Mucosa of descending colon (tissue), 3 donors: ENCODE data around the gene EFCC1. TPM values are rescaled to one million over a fixed set of nuclear protein-coding genes. Genes with fewer than 3 reads are reported as not detected.

ENCODE experiments used
- ATAC-seq: fragments of 200-7000 bp; cut with Tn5 transposase; one replicate; pipeline ENCODE4 v1.9.1; 2020; ENCODE audit warnings: mild to moderate bottlenecking, moderate library complexity
- DNase-seq, 3 donors: peaks; one replicate each; pipeline ENCODE4 v3.0.0-alpha.2; 2020
- H3K36me3 ChIP-seq: fragments of 200-600 bp; one replicate; pipeline ENCODE4 v1.8.0; 2021; ENCODE audit warnings: low read depth, mild to moderate bottlenecking
- H3K4me1 ChIP-seq: fragments of 200-600 bp; one replicate; pipeline ENCODE4 v1.8.0; 2021; ENCODE audit warnings: low read depth, mild to moderate bottlenecking
- H3K4me3 ChIP-seq: fragments of 200-600 bp; one replicate; pipeline ENCODE4 v1.8.0; 2021; ENCODE audit warnings: mild to moderate bottlenecking
- H3K9me3 ChIP-seq: fragments of 200-600 bp; one replicate; pipeline ENCODE4 v1.8.0; 2021; ENCODE audit warnings: mild to moderate bottlenecking
- intact Hi-C, 2 donors: fragments of 100-400 bp; cut with DNase I in 1 of 2; cut with micrococcal nuclease in 1 of 2; formaldehyde crosslinking; loops; one replicate each; pipeline versions ENCODE4 v1.11.0 to v1.11.1; 2022; cut with DNase I, micrococcal nuclease
- total RNA-seq, 3 donors: library from RNA; stranded (reverse); fragmentation: NEBNext Ultra II Directional in 2 of 3; extraction: Animal tissue kit (Norgen Biotek cat#: 25700) in 2 of 3; gene quantifications; one replicate each; pipeline versions ENCODE4 v1.2.1 to v1.2.4, GENCODE V29; 2021 to 2023
- TF ChIP-seq, protein P1 (sequence below): fragments of 200-600 bp; IDR thresholded peaks from one replicate; pipeline ENCODE4 v1.8.0; 2022; ENCODE audit warnings: antibody characterized with exemption, mild to moderate bottlenecking
- donor health status: DM: no; HTN: no; CAD: no; lungs with moderate emphysema.
- donor health status: DM: no; HTN: no; CAD: no.
- donor health status: DM: no; HTN: yes; CAD: no.

EFCC1 gene
- total RNA-seq, 3 donors from 2014 or later, result 1.8 to 12.0 (median 3.6) TPM

DNA sequence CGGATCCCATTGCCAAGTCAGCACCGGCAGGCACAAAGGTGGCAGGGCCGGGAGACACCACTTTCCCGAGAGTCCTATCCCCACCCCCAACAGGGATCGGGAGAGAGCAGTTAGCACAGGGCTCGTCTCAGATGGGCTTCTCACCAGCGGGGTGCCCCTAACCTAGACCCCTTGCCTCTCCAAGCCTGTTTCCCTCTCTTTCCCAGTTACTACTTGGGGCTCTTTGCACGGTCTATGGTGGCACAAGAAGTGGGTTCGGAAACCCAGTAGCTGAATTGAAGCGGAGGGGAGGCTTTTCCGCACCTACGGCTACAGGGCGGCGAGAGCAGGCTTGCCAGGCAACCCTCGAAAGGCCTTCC, 383 bp upstream of the EFCC1 start:
- ATAC-seq, result no peak
- H3K9me3 ChIP-seq, result no peaks in the 10 kb centered on the region
- intact Hi-C loops, result no loop called here
- H3K4me3 ChIP-seq, result no peak overlapping the region
- TF ChIP-seq, protein P1, sequence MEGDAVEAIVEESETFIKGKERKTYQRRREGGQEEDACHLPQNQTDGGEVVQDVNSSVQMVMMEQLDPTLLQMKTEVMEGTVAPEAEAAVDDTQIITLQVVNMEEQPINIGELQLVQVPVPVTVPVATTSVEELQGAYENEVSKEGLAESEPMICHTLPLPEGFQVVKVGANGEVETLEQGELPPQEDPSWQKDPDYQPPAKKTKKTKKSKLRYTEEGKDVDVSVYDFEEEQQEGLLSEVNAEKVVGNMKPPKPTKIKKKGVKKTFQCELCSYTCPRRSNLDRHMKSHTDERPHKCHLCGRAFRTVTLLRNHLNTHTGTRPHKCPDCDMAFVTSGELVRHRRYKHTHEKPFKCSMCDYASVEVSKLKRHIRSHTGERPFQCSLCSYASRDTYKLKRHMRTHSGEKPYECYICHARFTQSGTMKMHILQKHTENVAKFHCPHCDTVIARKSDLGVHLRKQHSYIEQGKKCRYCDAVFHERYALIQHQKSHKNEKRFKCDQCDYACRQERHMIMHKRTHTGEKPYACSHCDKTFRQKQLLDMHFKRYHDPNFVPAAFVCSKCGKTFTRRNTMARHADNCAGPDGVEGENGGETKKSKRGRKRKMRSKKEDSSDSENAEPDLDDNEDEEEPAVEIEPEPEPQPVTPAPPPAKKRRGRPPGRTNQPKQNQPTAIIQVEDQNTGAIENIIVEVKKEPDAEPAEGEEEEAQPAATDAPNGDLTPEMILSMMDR, result no peak
- no peaks in the 10 kb centered on the region for H3K36me3 ChIP-seq
- peaks cover 25% of the 10 kb centered on the region for H3K4me1 ChIP-seq
- peak in 1 of 3 donors; percentile 9 for DNase-seq

DNA sequence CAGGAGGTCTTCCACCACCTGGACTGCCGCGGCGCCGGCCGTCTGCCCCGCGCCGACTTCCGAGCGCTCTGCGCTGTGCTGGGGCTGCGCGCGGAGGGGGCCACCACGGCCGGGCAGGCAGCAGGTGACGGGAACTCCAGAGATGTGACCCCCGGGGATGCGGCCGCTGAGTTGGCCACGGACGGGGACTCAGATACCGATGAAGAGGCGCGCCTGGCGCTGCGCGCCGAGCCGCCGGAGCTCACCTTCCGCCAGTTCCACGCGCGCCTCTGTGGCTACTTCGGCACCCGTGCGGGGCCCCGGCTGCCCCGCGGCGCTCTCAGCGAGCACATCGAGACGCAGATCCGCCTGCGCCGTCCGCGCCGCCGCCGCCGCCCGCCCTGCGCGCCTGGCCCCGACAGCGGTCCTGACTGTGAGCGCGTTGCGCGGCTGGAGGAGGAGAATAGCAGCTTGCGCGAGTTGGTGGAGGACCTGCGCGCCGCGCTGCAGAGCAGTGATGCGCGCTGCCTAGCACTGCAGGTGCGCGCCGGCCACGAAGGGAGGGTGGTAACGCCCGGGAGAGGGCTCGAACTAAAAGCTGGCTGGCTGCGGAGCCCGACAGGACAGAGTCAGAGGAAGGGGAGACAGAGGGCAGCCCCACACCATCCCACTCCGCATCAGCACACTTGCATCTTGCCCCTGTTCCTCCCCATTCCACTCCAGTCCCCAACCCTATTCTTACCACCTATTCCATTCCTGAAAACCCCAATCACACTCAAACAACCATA, 885 bp downstream of the EFCC1 start:
- Histone ChIP-seq H3K4me1 (peaks cover 25% of the 10 kb centered on the region), H3K9me3 (no peaks in the 10 kb centered on the region), H3K36me3 (no peaks in the 10 kb centered on the region), H3K4me3 (peak overlapping the region; percentile 4)
- ATAC-seq, result peak; percentile 25
- TF ChIP-seq, protein P1, result no peak
- intact Hi-C loops, result no loop called here
- peak in 1 of 3 donors; percentile 7 for DNase-seq

DNA sequence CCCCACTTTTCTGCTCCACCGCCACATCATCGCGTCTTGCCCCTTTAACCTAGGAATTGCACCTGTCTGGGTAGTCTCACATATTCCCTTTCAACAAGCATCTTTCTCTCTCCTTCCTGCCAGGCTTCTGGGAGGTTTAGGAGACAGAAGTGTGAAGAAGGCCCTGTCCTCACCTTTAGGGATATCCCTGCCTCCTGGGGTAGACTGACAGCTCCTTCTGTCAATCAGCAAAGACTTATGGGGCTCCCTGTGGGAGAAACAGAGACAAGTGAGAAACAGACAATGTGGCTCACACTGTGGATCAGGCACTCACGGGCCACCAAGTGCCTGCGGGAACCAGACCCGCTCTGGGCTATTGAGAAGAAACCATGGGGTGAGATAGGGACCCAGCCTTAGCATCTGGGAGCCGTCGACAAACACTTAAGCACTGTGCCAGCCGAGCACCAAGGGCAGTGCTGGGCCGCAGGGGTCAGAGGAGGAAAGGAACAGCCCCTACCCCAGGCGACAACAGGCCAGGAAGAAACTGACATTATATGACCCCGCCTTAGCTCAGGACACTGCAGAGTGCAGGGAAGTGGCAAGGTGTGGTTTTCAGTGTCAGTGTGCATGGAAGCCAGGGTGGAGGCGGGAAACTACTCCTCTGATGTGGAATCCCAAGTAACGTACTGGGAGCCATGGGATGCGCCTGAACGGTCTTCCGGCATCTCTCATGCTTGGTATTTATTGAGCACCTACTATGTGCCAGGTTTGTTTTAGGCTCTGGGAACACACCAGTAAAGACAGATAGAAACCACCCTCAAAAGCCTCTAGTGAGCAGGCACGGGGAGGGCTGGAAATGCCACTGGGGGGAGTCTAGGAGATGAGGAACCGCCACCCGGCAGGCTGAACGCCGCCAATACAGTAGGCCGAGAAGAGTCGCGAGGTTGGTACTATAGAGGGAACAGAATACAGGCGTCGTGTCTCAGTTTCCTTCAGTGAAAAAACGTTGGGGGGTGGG, 1.8 kb downstream of the EFCC1 start:
- ATAC-seq, result no peak

DNA sequence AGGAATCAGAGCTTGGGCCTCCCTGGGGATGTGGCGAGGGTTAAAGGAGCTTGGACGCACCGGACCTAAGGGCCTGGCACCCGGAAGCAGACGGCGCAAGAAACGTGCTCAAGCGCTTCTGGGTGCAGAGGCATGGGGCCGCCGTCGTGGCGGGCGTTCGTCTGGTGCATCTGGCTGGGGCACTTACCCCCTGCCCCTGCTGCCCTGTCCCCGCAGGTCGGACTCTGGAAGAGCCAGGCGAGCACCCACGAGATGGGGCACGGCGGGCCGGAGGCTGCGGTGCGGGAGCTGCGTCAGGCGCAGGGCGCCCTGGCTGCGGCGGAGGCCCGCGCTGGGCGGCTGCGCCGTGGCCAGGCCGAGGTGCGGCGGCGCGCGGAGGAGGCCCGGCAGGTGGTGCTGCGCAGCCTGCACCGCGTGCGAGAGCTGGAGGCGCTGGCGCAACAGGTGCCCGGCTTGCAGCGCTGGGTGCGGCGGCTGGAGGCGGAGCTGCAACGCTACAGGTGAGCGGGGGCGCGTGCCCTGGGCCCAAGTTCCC, 2.5 kb downstream of the EFCC1 start:
- H3K4me1 ChIP-seq, result peaks cover 25% of the 10 kb centered on the region

More for the DNA sequence above, 1.8 kb downstream of the EFCC1 start:
- Histone ChIP-seq H3K4me3 (no peak overlapping the region), H3K9me3 (no peaks in the 10 kb centered on the region), H3K4me1 (peaks cover 25% of the 10 kb centered on the region), H3K36me3 (no peaks in the 10 kb centered on the region)
- intact Hi-C loops, result no loop called here
- peak in 1 of 3 donors; percentile 19 for DNase-seq
- TF ChIP-seq, protein P1, result no peak

More for the DNA sequence above, 2.5 kb downstream of the EFCC1 start:
- Histone ChIP-seq H3K4me3 (no peak overlapping the region), H3K9me3 (no peaks in the 10 kb centered on the region), H3K36me3 (no peaks in the 10 kb centered on the region)
- DNase-seq, result peak; percentile 70 to 84 (median 81)
- TF ChIP-seq, protein P1, result peak; percentile 49
- intact Hi-C loops, result no loop called here
- ATAC-seq, result peak; percentile 89
